Endothelial cell of umbilical vein (primary cell): ENCODE results near the gene KBTBD6.
"Not testable (repeated sequence)": the region's sequence is repeated elsewhere in the genome, so short reads cannot be mapped to it uniquely, and the experiment has no call there.

Source experiments
- CTCF ChIP-seq, 2 donors: IDR thresholded peaks; 1 replicate in 1 of 2; 2 replicates in 1 of 2; pipeline ENCODE4 v1.5.1; 2011; ENCODE audit warnings: low read length in 2 of 2, mild to moderate bottlenecking in 2 of 2, moderate library complexity in 2 of 2, control low read depth in 1 of 2, inconsistent platforms in 1 of 2, low read depth in 1 of 2; ENCODE audit not compliant: insufficient read depth in 1 of 2; ENCODE audit errors: extremely low read depth in 1 of 2
- EZH2 ChIP-seq: IDR thresholded peaks from 2 replicates; pipeline ENCODE4 v1.6.1; 2012; ENCODE audit warnings: borderline replicate concordance, low read depth, mild to moderate bottlenecking, moderate library complexity, low read length, inconsistent platforms; ENCODE audit not compliant: severe bottlenecking
- MYC ChIP-seq: IDR thresholded peaks from one replicate; pipeline ENCODE4 v1.6.1; 2011; ENCODE audit warnings: mild to moderate bottlenecking, low read depth, low read length
- POLR2A ChIP-seq: IDR thresholded peaks from 2 replicates; pipeline ENCODE4 v1.6.1; 2012; ENCODE audit warnings: low read depth, mild to moderate bottlenecking, control low read depth, low read length
- POLR2AphosphoS5 ChIP-seq: IDR thresholded peaks from 2 replicates; pipeline ENCODE4 v1.6.1; 2012; ENCODE audit warnings: low read depth, mild to moderate bottlenecking, control low read depth, low read length, moderate library complexity; ENCODE audit not compliant: insufficient read depth
- TF ChIP-seq, protein P1 (sequence below): IDR thresholded peaks from 2 replicates; pipeline ENCODE4 v1.6.1; 2011; ENCODE audit not compliant: insufficient read depth, insufficient read length

DNA sequence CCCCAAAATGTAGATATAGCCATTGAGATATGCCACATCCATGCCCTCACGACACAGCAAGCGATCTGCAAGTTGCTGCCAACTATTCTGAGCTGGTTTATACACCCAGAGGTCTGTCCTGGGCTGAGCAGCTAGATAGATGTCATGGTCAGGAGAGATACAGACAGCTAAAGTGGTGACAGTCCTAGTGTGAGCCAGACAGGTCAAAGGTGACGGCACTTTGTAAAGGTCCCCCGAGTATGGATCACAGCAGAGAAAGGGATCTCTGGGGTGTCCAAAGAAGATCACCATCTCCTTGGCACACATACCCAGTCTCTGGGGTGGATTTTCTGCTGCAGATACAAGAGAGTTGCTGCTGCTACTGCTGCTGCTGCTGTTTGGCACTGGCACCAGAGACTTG is 1.4 kb downstream of the KBTBD6 start:
- not testable (repeated sequence) for TF ChIP-seq CTCF (IDR thresholded peaks at IDR 0.05; ENCODE audit: extremely low read depth in 1 of 2, insufficient read depth in 1 of 2, low read depth in 1 of 2, low read length in 2 of 2); POLR2A; POLR2AphosphoS5; MYC; EZH2
- TF ChIP-seq, protein P1, sequence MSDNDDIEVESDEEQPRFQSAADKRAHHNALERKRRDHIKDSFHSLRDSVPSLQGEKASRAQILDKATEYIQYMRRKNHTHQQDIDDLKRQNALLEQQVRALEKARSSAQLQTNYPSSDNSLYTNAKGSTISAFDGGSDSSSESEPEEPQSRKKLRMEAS = not testable (repeated sequence)
